Measurements from ENCODE around the gene PDGFRA.

- TF ChIP-seq CTCF (IDR thresholded peaks at IDR 0.05), result no peak
- no peak for TF ChIP-seq POLR2A (IDR thresholded peaks at IDR 0.05)
These were observed 15.3 kb upstream of the PDGFRA start for GRCh38 chr4:54213761-54214160.
